Measurements from ENCODE around the gene ATAD3A. TPM values are rescaled to one million over a fixed set of nuclear protein-coding genes. Genes with fewer than 3 reads are reported as not detected.

ATAD3A gene
- total and polyA plus RNA-seq, 9 donors = 2.8 to 23.9 (median 16.9) TPM

DNA sequence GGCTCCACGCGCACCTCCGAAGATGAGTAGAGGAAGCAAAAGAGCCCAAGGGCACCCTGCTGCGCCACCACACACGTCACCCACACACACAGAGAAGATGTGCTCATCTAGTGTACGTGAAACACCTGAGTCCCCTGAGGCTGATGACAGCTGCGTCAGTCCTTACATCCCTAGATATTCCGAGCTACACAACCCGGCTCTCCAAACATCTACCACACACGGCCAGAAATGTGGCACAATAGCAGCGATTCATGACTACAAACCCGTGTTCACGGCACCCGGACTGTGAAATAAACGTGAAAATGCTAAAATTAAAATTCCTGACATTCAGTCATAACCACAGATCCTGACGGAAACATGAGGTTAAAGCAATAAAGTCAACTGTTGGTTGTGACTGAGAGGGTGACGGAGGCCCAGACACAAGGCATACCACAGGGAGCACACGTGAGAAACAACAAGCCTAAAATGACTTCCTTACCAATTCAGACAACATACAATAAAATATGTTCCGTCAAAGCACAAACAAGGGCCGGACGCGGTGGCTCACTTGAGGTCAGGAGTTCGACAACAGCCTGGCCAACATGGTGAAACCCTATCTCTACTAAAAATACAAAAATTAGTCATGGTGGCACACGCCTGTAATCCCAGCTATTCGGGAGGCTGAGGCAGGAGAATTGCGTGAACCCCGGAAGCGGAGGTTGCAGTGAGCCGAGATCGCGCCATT lies 55.4 kb downstream of the ATAD3A start:
- Histone ChIP-seq H3K27me3 (no peaks in the 10 kb centered on the region), H3K4me1 (ENCODE audit: insufficient read depth) (peaks cover 8% of the 10 kb centered on the region), H3K36me3 (no peaks in the 10 kb centered on the region)

DNA sequence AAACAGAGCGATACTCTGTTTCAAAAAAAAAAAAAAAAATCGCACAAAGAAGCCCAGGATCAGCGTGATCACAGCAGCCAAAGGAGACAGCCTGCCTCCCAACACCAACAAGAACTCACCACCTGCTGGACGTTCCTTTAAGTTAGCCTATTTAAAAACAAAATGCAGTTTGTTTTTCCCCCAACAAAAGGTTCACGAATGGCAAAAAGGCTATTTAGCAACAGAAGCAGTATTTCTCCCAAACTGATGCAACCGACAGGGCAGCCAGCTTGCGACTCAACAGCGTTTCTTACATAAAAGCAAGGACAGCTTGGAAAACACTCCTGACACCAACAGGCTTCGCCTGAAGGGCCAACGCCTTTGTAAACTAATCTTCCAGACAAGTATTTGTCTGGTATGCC lies 55.9 kb downstream of the ATAD3A start:
- TF ChIP-seq, protein P1, sequence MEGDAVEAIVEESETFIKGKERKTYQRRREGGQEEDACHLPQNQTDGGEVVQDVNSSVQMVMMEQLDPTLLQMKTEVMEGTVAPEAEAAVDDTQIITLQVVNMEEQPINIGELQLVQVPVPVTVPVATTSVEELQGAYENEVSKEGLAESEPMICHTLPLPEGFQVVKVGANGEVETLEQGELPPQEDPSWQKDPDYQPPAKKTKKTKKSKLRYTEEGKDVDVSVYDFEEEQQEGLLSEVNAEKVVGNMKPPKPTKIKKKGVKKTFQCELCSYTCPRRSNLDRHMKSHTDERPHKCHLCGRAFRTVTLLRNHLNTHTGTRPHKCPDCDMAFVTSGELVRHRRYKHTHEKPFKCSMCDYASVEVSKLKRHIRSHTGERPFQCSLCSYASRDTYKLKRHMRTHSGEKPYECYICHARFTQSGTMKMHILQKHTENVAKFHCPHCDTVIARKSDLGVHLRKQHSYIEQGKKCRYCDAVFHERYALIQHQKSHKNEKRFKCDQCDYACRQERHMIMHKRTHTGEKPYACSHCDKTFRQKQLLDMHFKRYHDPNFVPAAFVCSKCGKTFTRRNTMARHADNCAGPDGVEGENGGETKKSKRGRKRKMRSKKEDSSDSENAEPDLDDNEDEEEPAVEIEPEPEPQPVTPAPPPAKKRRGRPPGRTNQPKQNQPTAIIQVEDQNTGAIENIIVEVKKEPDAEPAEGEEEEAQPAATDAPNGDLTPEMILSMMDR (IDR thresholded peaks at IDR 0.05) = no peak
- no peak for TF ChIP-seq POLR2A (IDR thresholded peaks at IDR 0.05)
- no peak for TF ChIP-seq EP300 (IDR thresholded peaks at IDR 0.05)
- Histone ChIP-seq H3K4me3 (no peak overlapping the region), H3K4me1 (ENCODE audit: insufficient read depth) (peaks cover 8% of the 10 kb centered on the region), H3K27me3 (no peaks in the 10 kb centered on the region), H3K36me3 (no peaks in the 10 kb centered on the region), H3K9me3 (no peaks in the 10 kb centered on the region), H3K27ac (no peak overlapping the region)
- intact Hi-C loops (cut with DNase I) = no loop called here
- DNase-seq = no peak
- WGBS, 3 donors = 26 to 49% (median 34%) methylated on average over 10 of the region's 10 CpGs

More for the DNA sequence above, 55.4 kb downstream of the ATAD3A start:
- TF ChIP-seq, protein P1 (IDR thresholded peaks at IDR 0.05) = no peak
- TF ChIP-seq POLR2A (IDR thresholded peaks at IDR 0.05) = no peak
- no peak for TF ChIP-seq EP300 (IDR thresholded peaks at IDR 0.05)
- Histone ChIP-seq H3K9me3 (no peaks in the 10 kb centered on the region), H3K4me3 (no peak overlapping the region), H3K27ac (no peak overlapping the region)
- DNase-seq = no peak
- WGBS, 3 donors = 73 to 84% (median 82%) methylated on average over 31 of the region's 31 CpGs
- intact Hi-C loops (cut with DNase I) = no loop called here

DNA sequence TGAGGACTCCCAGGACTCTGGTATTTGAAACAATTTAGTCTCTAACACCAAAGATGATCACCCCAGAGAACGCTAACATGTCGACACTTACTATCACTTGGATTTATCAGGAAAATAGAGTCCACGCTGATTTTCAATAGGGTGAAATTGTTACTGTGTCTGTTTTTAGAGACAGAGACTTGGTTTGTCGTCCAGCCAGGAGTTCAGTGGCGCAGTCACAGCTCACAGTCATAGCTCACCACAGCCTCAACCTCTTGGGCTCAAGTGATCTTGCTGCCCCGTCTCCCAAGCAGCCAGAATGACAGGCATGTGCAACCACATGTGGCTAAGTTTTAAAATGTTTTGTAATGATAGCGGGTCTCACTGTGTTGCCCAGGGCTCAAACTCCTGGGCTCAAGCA lies 57.4 kb downstream of the ATAD3A start:
- Histone ChIP-seq H3K27me3 (no peaks in the 10 kb centered on the region), H3K36me3 (no peaks in the 10 kb centered on the region), H3K4me3 (no peak overlapping the region), H3K4me1 (ENCODE audit: insufficient read depth) (peaks cover 10% of the 10 kb centered on the region), H3K9me3 (no peaks in the 10 kb centered on the region), H3K27ac (no peak overlapping the region)
- DNase-seq = no peak
- 71 to 79% (median 73%) methylated on average over 7 of the region's 7 CpGs for WGBS, 3 donors
- TF ChIP-seq POLR2A (IDR thresholded peaks at IDR 0.05) (no peak), EP300 (IDR thresholded peaks at IDR 0.05) (no peak)
- intact Hi-C loops (cut with DNase I) = no loop called here

DNA sequence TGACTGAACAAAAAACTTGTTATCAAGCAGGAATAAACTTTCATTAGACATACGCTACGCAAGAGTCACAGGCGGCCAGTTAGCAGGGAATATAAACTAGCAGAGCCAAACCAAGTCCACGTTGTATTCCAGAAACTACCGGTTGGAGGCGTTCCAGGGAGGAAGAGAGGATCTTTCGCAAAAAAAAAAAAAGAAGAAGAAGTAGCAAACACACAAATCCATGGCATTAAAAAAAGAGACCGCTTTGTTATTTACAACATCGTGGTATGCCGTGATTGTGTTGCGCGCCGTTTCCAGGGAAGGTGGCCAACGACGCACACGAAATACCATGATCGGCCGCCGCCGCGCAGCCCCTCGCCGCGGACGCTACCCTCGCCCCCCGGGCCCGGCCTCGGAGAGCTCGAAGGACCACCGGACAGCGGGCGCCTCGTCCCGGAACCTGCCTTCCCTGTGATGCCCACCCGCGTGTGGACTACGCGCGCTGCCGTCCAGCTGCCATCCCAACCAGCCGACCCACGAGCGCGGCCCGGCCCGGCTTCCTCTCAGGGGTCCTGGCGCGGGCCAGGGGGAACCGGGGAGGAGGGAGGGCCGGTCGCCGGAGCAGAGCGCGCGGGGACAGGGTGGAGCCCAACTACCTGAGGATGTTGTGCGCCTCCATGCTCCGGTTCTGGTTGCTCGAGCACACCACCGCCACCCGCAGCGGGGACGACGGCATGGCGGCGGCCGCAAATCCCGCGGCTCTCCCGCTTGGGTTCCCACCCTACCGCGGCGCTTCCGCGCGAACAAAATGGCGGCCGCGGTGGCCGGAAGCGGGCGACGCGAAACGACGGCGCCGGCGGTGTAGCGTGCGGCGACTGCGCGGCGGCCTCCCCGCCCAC lies 62.1 kb downstream of the ATAD3A start:
- Histone ChIP-seq H3K27ac (peak overlapping the region; percentile 97 to 99), H3K4me3 (peak overlapping the region; percentile 63), H3K9me3 (no peaks in the 10 kb centered on the region), H3K4me1 (ENCODE audit: insufficient read depth) (peaks cover 4% of the 10 kb centered on the region), H3K27me3 (no peaks in the 10 kb centered on the region), H3K36me3 (no peaks in the 10 kb centered on the region)
- no peak for TF ChIP-seq EP300 (IDR thresholded peaks at IDR 0.05)
- TF ChIP-seq, protein P1 (IDR thresholded peaks at IDR 0.05) = peak in 1 of 3 donors; percentile 24
- WGBS, 3 donors = 0% methylated on average over 81 to 96 of the region's 96 CpGs
- intact Hi-C loops (cut with DNase I) = loop anchor here in 1 of 4 donors (2.0 kb wide), 1 partner anchor 317 kb away; the partner anchor contains the start of gene GNB1
- peak in 3 of 5 donors; percentile 56 to 61 (median 60) for DNase-seq

Data from ovary (tissue), 9 donors.